Measurements from ENCODE around the gene DGKB.

DNA sequence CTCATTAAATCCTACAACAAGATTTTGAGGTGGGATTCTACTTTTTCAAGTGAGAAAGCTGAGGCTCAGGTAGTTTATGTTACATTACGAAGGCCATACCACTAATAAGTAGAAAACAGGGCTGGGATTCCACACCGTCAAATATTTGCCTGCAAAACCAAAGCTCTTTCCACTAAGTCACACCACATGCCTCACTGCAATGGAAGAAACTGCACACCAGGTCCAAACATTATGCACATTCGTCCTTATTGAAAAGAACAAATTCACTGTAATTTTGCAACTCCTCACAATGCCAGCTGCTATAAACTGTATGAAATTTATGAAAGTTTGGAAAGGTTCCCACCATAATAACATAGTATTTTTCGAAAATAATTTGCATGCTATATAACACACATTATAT lies 66.5 kb downstream of the DGKB start:
- no peak for TF ChIP-seq FOXM1 (IDR thresholded peaks at IDR 0.05; ENCODE audit: borderline replicate concordance)
- no peak for TF ChIP-seq TARDBP (IDR thresholded peaks at IDR 0.05)
- no peak for TF ChIP-seq SP1 (IDR thresholded peaks at IDR 0.05)
- no peak for TF ChIP-seq FOXK2 (IDR thresholded peaks at IDR 0.05)
- TF ChIP-seq L3MBTL2 (conservative IDR thresholded peaks at IDR 0.05) = no peak
- TF ChIP-seq HDGF (IDR thresholded peaks at IDR 0.05; ENCODE audit: borderline replicate concordance) = no peak
- TF ChIP-seq SUZ12 (IDR thresholded peaks at IDR 0.05) = no peak

Data from HEK293T (cell line).